Measurements from ENCODE around the gene GCNT3. TPM values are rescaled to one million over a fixed set of nuclear protein-coding genes. Genes with fewer than 3 reads are reported as not detected.

The GCNT3 gene
- total RNA-seq, 4 donors from 2014 or later: 2.3 TPM; not detected in 3

- H3K27me3 ChIP-seq: peaks cover 12% of the 10 kb centered on the region
- no peak overlapping the region for H3K27ac ChIP-seq
- no peak for ATAC-seq
- no peaks in the 10 kb centered on the region for H3K9me3 ChIP-seq
- TF ChIP-seq CTCF (IDR thresholded peaks at IDR 0.05): no peak
- TF ChIP-seq POLR2A (IDR thresholded peaks at IDR 0.05): no peak
- TF ChIP-seq POLR2AphosphoS5 (IDR thresholded peaks at IDR 0.05): no peak
- TF ChIP-seq EP300 (IDR thresholded peaks at IDR 0.05): no peak
- H3K4me3 ChIP-seq: no peak overlapping the region
- H3K4me1 ChIP-seq: no peaks in the 10 kb centered on the region
- 83 to 86% methylated on average over 5 to 6 of the region's 7 CpGs for WGBS, 2 donors (ENCODE audit: low coverage in 1 of 2)
- no peaks in the 10 kb centered on the region for H3K36me3 ChIP-seq
Measured at GRCh38 chr15:59590027-59590426, 21.6 kb upstream of the GCNT3 start.

- no peak overlapping the region for H3K27ac ChIP-seq
- no peak for ATAC-seq
- H3K27me3 ChIP-seq: peaks cover 12% of the 10 kb centered on the region
- no peaks in the 10 kb centered on the region for H3K4me1 ChIP-seq
- TF ChIP-seq CTCF (IDR thresholded peaks at IDR 0.05) (no peak), EP300 (IDR thresholded peaks at IDR 0.05) (no peak), POLR2AphosphoS5 (IDR thresholded peaks at IDR 0.05) (no peak), POLR2A (IDR thresholded peaks at IDR 0.05) (no peak)
- no peaks in the 10 kb centered on the region for H3K9me3 ChIP-seq
- H3K4me3 ChIP-seq: no peak overlapping the region
- 50 to 94% methylated on average over 2 of the region's 2 CpGs for WGBS, 2 donors (ENCODE audit: low coverage in 1 of 2)
- H3K36me3 ChIP-seq: no peaks in the 10 kb centered on the region
Measured at GRCh38 chr15:59591356-59591755, 20.2 kb upstream of the GCNT3 start.

GRCh38 chr15:59594493-59594942 lies 17.1 kb upstream of the GCNT3 start:
- H3K27me3 ChIP-seq: peaks cover 8% of the 10 kb centered on the region
- no peak overlapping the region for H3K4me3 ChIP-seq
- TF ChIP-seq CTCF (IDR thresholded peaks at IDR 0.05): no peak
- TF ChIP-seq EP300 (IDR thresholded peaks at IDR 0.05): no peak
- no peak for TF ChIP-seq POLR2A (IDR thresholded peaks at IDR 0.05)
- no peak for TF ChIP-seq POLR2AphosphoS5 (IDR thresholded peaks at IDR 0.05)
- no peak overlapping the region for H3K27ac ChIP-seq
- WGBS, 2 donors (ENCODE audit: low coverage in 1 of 2): 39 to 50% methylated on average over 2 of the region's 3 CpGs
- H3K4me1 ChIP-seq: no peaks in the 10 kb centered on the region
- H3K9me3 ChIP-seq: no peaks in the 10 kb centered on the region
- no peak for ATAC-seq
- no peaks in the 10 kb centered on the region for H3K36me3 ChIP-seq

GRCh38 chr15:59594991-59595390 lies 16.6 kb upstream of the GCNT3 start:
- no peak overlapping the region for H3K4me3 ChIP-seq
- no peaks in the 10 kb centered on the region for H3K4me1 ChIP-seq
- no peak overlapping the region for H3K27ac ChIP-seq
- no peaks in the 10 kb centered on the region for H3K36me3 ChIP-seq
- peaks cover 5% of the 10 kb centered on the region for H3K27me3 ChIP-seq
- TF ChIP-seq POLR2AphosphoS5 (IDR thresholded peaks at IDR 0.05) (no peak), EP300 (IDR thresholded peaks at IDR 0.05) (no peak), CTCF (IDR thresholded peaks at IDR 0.05) (no peak), POLR2A (IDR thresholded peaks at IDR 0.05) (no peak)
- no peaks in the 10 kb centered on the region for H3K9me3 ChIP-seq
- ATAC-seq: no peak
- WGBS, 2 donors (ENCODE audit: low coverage in 1 of 2): 100% methylated on average over 2 of the region's 2 CpGs

- 70% methylated on average over 6 of the region's 7 CpGs; no CpG with 5 or more reads in 1 of the 2 donors for WGBS, 2 donors (ENCODE audit: low coverage in 1 of 2)
- no peaks in the 10 kb centered on the region for H3K36me3 ChIP-seq
- no peak for ATAC-seq
- no peaks in the 10 kb centered on the region for H3K9me3 ChIP-seq
- no peaks in the 10 kb centered on the region for H3K4me1 ChIP-seq
- H3K27ac ChIP-seq: no peak overlapping the region
- no peak overlapping the region for H3K4me3 ChIP-seq
- TF ChIP-seq CTCF (IDR thresholded peaks at IDR 0.05) (no peak), POLR2AphosphoS5 (IDR thresholded peaks at IDR 0.05) (no peak), EP300 (IDR thresholded peaks at IDR 0.05) (no peak), POLR2A (IDR thresholded peaks at IDR 0.05) (no peak)
- peaks cover under 1% of the 10 kb centered on the region for H3K27me3 ChIP-seq
Measured at GRCh38 chr15:59595434-59595915, 16.1 kb upstream of the GCNT3 start.

Measured in gastroesophageal sphincter (tissue), 4 donors.